Activated B cell treated with CpG ODN at 0.5 μM for 24 hours (primary cell): Measurements from ENCODE around the gene SSBP2. TPM values are rescaled to one million over a fixed set of nuclear protein-coding genes. Genes with fewer than 3 reads are reported as not detected.

ENCODE experiments used
- ATAC-seq: fragments of 200-7000 bp; cut with Tn5 transposase; one replicate; pipeline ENCODE4 v1.10.0; 2021; ENCODE audit warnings: low read depth, mild to moderate bottlenecking, moderate library complexity
- CTCF ChIA-PET: fragments of 350-600 bp; sonication (Branson Sonifier 250); formaldehyde crosslinking; loops from one replicate; lab custom pipeline; 2021; ENCODE audit warnings: antibody characterized with exemption; lab: Charles Lee
- POLR2A ChIA-PET: fragments of 350-600 bp; sonication (Branson Sonifier 250); formaldehyde crosslinking; loops from one replicate; lab custom pipeline; 2021; ENCODE audit warnings: antibody characterized with exemption; lab: Charles Lee
- DNase-seq: peaks from one replicate; pipeline ENCODE4 v3.0.0; 2022
- H3K27ac Mint-ChIP-seq: one replicate; pipeline ENCODE4 v1.8.0; 2020; ENCODE audit warnings: mixed read lengths
- H3K27me3 Mint-ChIP-seq: one replicate; pipeline ENCODE4 v1.8.0; 2021; ENCODE audit warnings: mixed read lengths
- H3K36me3 Mint-ChIP-seq: one replicate; pipeline ENCODE4 v1.8.0; 2021; ENCODE audit warnings: low read depth, mixed read lengths
- H3K4me1 Mint-ChIP-seq: one replicate; pipeline ENCODE4 v1.8.0; 2021; ENCODE audit warnings: mixed read lengths
- H3K4me3 Mint-ChIP-seq: one replicate; pipeline ENCODE4 v1.8.0; 2020; ENCODE audit warnings: mild to moderate bottlenecking, mixed read lengths
- H3K9me3 Mint-ChIP-seq: one replicate; pipeline ENCODE4 v1.8.0; 2020; ENCODE audit warnings: mixed read lengths
- CTCF ChIP-seq: fragments of 200-600 bp; IDR thresholded peaks from one replicate; pipeline ENCODE4 v1.8.0; 2022; ENCODE audit warnings: antibody characterized with exemption, mild to moderate bottlenecking
- intact Hi-C: fragments of 100-400 bp; cut with micrococcal nuclease; formaldehyde crosslinking; loops from one replicate; pipeline ENCODE4 v1.15.1; 2024
- total RNA-seq: library from RNA; stranded (reverse); gene quantifications from 2 replicates; pipeline ENCODE4 v1.2.3, GENCODE V29; 2022

The SSBP2 gene
- total RNA-seq, 1 donor from 2014 or later: 26.2 TPM

- Mint-ChIP-seq H3K36me3 (peaks cover 22% of the 10 kb centered on the region), H3K4me1 (peaks cover 6% of the 10 kb centered on the region), H3K27me3 (no peaks in the 10 kb centered on the region), H3K27ac (no peak overlapping the region), H3K9me3 (peaks cover 2% of the 10 kb centered on the region), H3K4me3 (no peak overlapping the region)
- TF ChIP-seq CTCF: no peak
- POLR2A ChIA-PET: no interaction called here
- intact Hi-C loops: no loop called here
- no peak for ATAC-seq
- CTCF ChIA-PET: no interaction called here
- no peak for DNase-seq
Observed at GRCh38 chr5:81626524-81626923, 124.4 kb downstream of the SSBP2 start.

GRCh38 chr5:81609810-81610375 lies 141.0 kb downstream of the SSBP2 start:
- CTCF ChIA-PET: no interaction called here

GRCh38 chr5:81608976-81609375 lies 141.9 kb downstream of the SSBP2 start:
- Mint-ChIP-seq H3K4me1 (no peaks in the 10 kb centered on the region), H3K27me3 (no peaks in the 10 kb centered on the region), H3K4me3 (no peak overlapping the region), H3K36me3 (peaks cover 41% of the 10 kb centered on the region), H3K9me3 (peaks cover 7% of the 10 kb centered on the region), H3K27ac (no peak overlapping the region)
- POLR2A ChIA-PET: no interaction called here
- DNase-seq (no peak), ATAC-seq (no peak)
- no peak for TF ChIP-seq CTCF
- CTCF ChIA-PET: no interaction called here
- intact Hi-C loops: no loop called here

More at GRCh38 chr5:81609810-81610375, 141.0 kb downstream of the SSBP2 start:
- POLR2A ChIA-PET: no interaction called here
- intact Hi-C loops: no loop called here
- TF ChIP-seq CTCF: no peak
- Mint-ChIP-seq H3K27ac (no peak overlapping the region), H3K4me1 (no peaks in the 10 kb centered on the region), H3K36me3 (peaks cover 48% of the 10 kb centered on the region), H3K9me3 (peaks cover 7% of the 10 kb centered on the region), H3K4me3 (no peak overlapping the region), H3K27me3 (no peaks in the 10 kb centered on the region)
- DNase-seq (no peak), ATAC-seq (no peak)

- no peaks in the 10 kb centered on the region for H3K27me3 Mint-ChIP-seq
- ChIA-PET CTCF (no interaction called here), POLR2A (no interaction called here)
- intact Hi-C loops: no loop called here
- peaks cover 7% of the 10 kb centered on the region for H3K9me3 Mint-ChIP-seq
- no peak for ATAC-seq
- peaks cover 39% of the 10 kb centered on the region for H3K36me3 Mint-ChIP-seq
- TF ChIP-seq CTCF: no peak
- H3K4me1 Mint-ChIP-seq: no peaks in the 10 kb centered on the region
- DNase-seq: no peak
- no peak overlapping the region for H3K27ac Mint-ChIP-seq
- H3K4me3 Mint-ChIP-seq: no peak overlapping the region
Observed at GRCh38 chr5:81607693-81608092, 143.2 kb downstream of the SSBP2 start.

- ATAC-seq (no peak), DNase-seq (no peak)
- POLR2A ChIA-PET: no interaction called here
- no peak overlapping the region for H3K4me3 Mint-ChIP-seq
- no peaks in the 10 kb centered on the region for H3K4me1 Mint-ChIP-seq
- peaks cover 7% of the 10 kb centered on the region for H3K9me3 Mint-ChIP-seq
- H3K27me3 Mint-ChIP-seq: no peaks in the 10 kb centered on the region
- H3K36me3 Mint-ChIP-seq: peaks cover 41% of the 10 kb centered on the region
- CTCF ChIA-PET: no interaction called here
- no peak for TF ChIP-seq CTCF
- intact Hi-C loops: no loop called here
- no peak overlapping the region for H3K27ac Mint-ChIP-seq
Observed at GRCh38 chr5:81606150-81606549, 144.7 kb downstream of the SSBP2 start.
